Smooth muscle cell (in vitro differentiated cells): ENCODE data around the gene MT1A. TPM values are rescaled to one million over a fixed set of nuclear protein-coding genes. Genes with fewer than 3 reads are reported as not detected.
A peak's percentile ranks its signal among the peaks of the same experiment; 100 is the strongest.

ENCODE experiments used
- DNase-seq: peaks from one replicate; lab custom pipeline; 2025; ENCODE audit not compliant: unreplicated experiment; lab: John Stamatoyannopoulos, UW
- H2AFZ ChIP-seq: fragments of 200-600 bp; sonication (generic); 2 replicates; pipeline ENCODE4 v1.6.0; 2016; ENCODE audit warnings: antibody characterized with exemption, low read depth, mild to moderate bottlenecking
- H3F3A ChIP-seq: fragments of 200-600 bp; sonication (generic); 2 replicates; pipeline ENCODE4 v1.6.0; 2017; ENCODE audit warnings: antibody characterized with exemption, low read depth
- H3K27ac ChIP-seq: fragments of 200-600 bp; sonication (generic); 2 replicates; pipeline ENCODE4 v1.5.1; 2016; ENCODE audit warnings: low read depth, mild to moderate bottlenecking
- H3K27me3 ChIP-seq: fragments of 200-600 bp; sonication (generic); 2 replicates; pipeline ENCODE4 v1.6.1; 2016; ENCODE audit warnings: low read depth, mild to moderate bottlenecking
- H3K36me3 ChIP-seq: fragments of 200-600 bp; sonication (generic); 2 replicates; pipeline ENCODE4 v1.5.1; 2016; ENCODE audit warnings: low read depth
- H3K4me1 ChIP-seq: fragments of 200-600 bp; sonication (generic); 2 replicates; pipeline ENCODE4 v1.5.1; 2016; ENCODE audit warnings: low read depth
- H3K4me2 ChIP-seq: fragments of 200-600 bp; sonication (generic); 2 replicates; pipeline ENCODE4 v1.6.0; 2016; ENCODE audit warnings: mild to moderate bottlenecking
- H3K4me3 ChIP-seq: fragments of 200-600 bp; sonication (generic); 2 replicates; pipeline ENCODE4 v1.5.1; 2016; ENCODE audit warnings: mild to moderate bottlenecking
- H3K79me2 ChIP-seq: fragments of 200-600 bp; sonication (generic); 2 replicates; pipeline ENCODE4 v1.6.0; 2016; ENCODE audit warnings: low read depth, mild to moderate bottlenecking
- H3K9ac ChIP-seq: fragments of 200-600 bp; sonication (generic); 2 replicates; pipeline ENCODE4 v1.6.0; 2016; ENCODE audit warnings: low read depth
- H3K9me3 ChIP-seq: fragments of 200-600 bp; sonication (generic); replicated peaks from 2 replicates; pipeline ENCODE4 v1.5.1; 2016; ENCODE audit warnings: low read depth
- H4K20me1 ChIP-seq: fragments of 200-600 bp; sonication (generic); 2 replicates; pipeline ENCODE4 v1.6.0; 2016; ENCODE audit warnings: low read depth
- WGBS: methylation state at CpG from one replicate; pipeline ENCODE4 v1.1.7; 2016; ENCODE audit warnings: low lambda C conversion rate; 5-methylcytosine and 5-hydroxymethylcytosine counted together
- polyA plus RNA-seq: library from polyadenylated mRNA; unstranded; fragments of >200 nt; fragmentation: Nextera tagmentation; extraction: Ambion mirVana; gene quantifications from 2 replicates; pipeline ENCODE4 v1.2.1, GENCODE V29; 2016
- total RNA-seq: library from RNA; depleted of rRNA; stranded (reverse); fragments of >200 nt; gene quantifications from 2 replicates; pipeline ENCODE4 v1.2.3, GENCODE V29; 2014
- TF ChIP-seq, protein P1 (sequence below): fragments of 200-600 bp; sonication (generic); IDR thresholded peaks from 2 replicates; pipeline ENCODE4 v1.5.1; 2017; ENCODE audit warnings: borderline replicate concordance, mild to moderate bottlenecking, antibody characterized with exemption; ENCODE audit not compliant: insufficient read depth, poor library complexity, severe bottlenecking

Gene MT1A
- total and polyA plus RNA-seq, 2 experiments from 2014 or later, result not detected

GRCh38 chr16:56616608-56617211 is 21.8 kb upstream of the MT1A start:
- 33% methylated on average over 21 of the region's 23 CpGs for WGBS
- Histone ChIP-seq H3K4me1 (no peaks in the 10 kb centered on the region), H3K27me3 (peaks cover 42% of the 10 kb centered on the region), H4K20me1 (no peaks in the 10 kb centered on the region), H2AFZ (peak overlapping the region; percentile 94), H3K36me3 (no peaks in the 10 kb centered on the region), H3F3A (no peaks in the 10 kb centered on the region), H3K4me3 (peak overlapping the region; percentile 41), H3K27ac (no peak overlapping the region), H3K9ac (no peak overlapping the region), H3K4me2 (peak overlapping the region; percentile 86), H3K9me3 (no peaks in the 10 kb centered on the region), H3K79me2 (no peaks in the 10 kb centered on the region)
- no peak for DNase-seq
- TF ChIP-seq, protein P1, sequence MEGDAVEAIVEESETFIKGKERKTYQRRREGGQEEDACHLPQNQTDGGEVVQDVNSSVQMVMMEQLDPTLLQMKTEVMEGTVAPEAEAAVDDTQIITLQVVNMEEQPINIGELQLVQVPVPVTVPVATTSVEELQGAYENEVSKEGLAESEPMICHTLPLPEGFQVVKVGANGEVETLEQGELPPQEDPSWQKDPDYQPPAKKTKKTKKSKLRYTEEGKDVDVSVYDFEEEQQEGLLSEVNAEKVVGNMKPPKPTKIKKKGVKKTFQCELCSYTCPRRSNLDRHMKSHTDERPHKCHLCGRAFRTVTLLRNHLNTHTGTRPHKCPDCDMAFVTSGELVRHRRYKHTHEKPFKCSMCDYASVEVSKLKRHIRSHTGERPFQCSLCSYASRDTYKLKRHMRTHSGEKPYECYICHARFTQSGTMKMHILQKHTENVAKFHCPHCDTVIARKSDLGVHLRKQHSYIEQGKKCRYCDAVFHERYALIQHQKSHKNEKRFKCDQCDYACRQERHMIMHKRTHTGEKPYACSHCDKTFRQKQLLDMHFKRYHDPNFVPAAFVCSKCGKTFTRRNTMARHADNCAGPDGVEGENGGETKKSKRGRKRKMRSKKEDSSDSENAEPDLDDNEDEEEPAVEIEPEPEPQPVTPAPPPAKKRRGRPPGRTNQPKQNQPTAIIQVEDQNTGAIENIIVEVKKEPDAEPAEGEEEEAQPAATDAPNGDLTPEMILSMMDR, result no peak

DNA sequence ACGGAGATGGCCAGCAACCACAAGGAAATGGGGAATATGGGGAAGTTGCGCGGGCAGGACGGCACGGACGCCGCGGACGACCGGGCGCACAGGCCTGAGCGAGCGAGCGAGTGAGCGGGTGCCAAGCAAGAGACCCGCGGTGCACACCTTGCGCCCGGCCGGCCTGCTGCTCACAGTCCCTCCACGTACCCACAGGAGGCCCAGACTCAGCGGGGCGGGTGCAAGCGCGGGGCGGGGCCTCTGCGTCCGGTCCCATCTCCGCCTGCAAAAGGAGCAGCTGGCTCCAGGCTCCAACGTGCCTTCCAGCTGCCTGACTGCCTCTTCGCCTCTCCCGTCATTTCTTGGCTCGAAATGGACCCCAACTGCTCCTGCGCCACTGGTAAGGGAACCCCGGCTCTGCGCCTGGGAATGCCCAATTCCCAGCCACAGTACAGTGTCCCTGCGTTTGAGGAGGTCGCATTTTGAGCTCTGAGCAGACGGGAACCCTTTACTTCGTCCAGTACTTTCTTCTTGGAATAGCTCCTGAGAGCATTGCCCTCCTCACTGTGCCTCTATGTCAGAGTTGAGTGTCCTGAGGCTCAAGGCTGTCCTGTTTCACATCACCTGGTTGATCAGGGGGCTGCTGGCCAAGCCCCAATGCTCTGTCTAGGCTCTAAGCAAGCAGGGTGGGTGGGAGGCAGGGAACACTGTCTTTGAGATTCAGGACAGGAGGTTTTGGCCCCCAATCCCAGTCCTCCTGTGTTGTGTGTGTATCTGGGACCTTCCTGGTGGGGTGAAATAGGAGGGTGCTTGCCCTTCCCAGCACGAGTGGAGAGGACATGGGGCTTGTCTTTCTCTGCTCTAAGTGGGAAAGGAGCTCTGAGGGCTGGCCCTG is 21.0 kb upstream of the MT1A start:
- H3K36me3 ChIP-seq, result no peaks in the 10 kb centered on the region
- WGBS, result 11% methylated on average over 34 of the region's 41 CpGs
- TF ChIP-seq, protein P1, result no peak
- H3K9me3 ChIP-seq, result no peaks in the 10 kb centered on the region
- H3K27me3 ChIP-seq, result peaks cover 42% of the 10 kb centered on the region
- H2AFZ ChIP-seq, result peak overlapping the region; percentile 94
- H3K27ac ChIP-seq, result no peak overlapping the region
- H3K4me1 ChIP-seq, result no peaks in the 10 kb centered on the region
- peak overlapping the region; percentile 41 for H3K4me3 ChIP-seq
- H3K79me2 ChIP-seq, result no peaks in the 10 kb centered on the region
- no peaks in the 10 kb centered on the region for H3F3A ChIP-seq
- DNase-seq, result no peak
- no peak overlapping the region for H3K9ac ChIP-seq
- peak overlapping the region; percentile 86 for H3K4me2 ChIP-seq
- H4K20me1 ChIP-seq, result no peaks in the 10 kb centered on the region

DNA sequence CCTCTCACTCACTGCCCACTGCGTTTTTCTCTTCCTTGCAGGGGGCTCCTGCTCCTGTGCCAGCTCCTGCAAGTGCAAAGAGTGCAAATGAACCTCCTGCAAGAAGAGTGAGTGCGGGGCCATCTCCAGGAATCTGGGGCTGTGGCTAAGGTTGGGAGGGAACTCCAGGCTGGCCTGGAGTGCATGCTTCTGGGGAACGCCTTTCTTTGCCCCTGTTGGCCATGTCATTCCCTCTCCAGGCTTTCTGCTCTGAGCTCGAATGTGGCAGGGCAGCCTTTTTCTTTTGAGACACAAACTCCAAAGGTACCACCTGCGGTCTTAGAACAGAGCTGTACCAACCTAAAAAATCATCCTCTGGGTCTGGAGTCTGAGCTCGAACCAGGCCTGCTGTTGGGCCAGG is 20.3 kb upstream of the MT1A start:
- no peaks in the 10 kb centered on the region for H3K4me1 ChIP-seq
- H3F3A ChIP-seq, result no peaks in the 10 kb centered on the region
- no peak overlapping the region for H3K4me3 ChIP-seq
- H3K36me3 ChIP-seq, result no peaks in the 10 kb centered on the region
- no peak overlapping the region for H3K27ac ChIP-seq
- H4K20me1 ChIP-seq, result no peaks in the 10 kb centered on the region
- H3K4me2 ChIP-seq, result no peak overlapping the region
- TF ChIP-seq, protein P1, result no peak
- peaks cover 42% of the 10 kb centered on the region for H3K27me3 ChIP-seq
- no peak overlapping the region for H3K9ac ChIP-seq
- H2AFZ ChIP-seq, result no peak overlapping the region
- no peaks in the 10 kb centered on the region for H3K9me3 ChIP-seq
- WGBS, result 61% methylated on average over 6 of the region's 6 CpGs
- no peaks in the 10 kb centered on the region for H3K79me2 ChIP-seq
- DNase-seq, result no peak
